ENCODE results near the gene CCL20.
"Not testable (repeated sequence)": the region's sequence is repeated elsewhere in the genome, so short reads cannot be mapped to it uniquely, and the experiment has no call there.

CCL20 gene, protein sequence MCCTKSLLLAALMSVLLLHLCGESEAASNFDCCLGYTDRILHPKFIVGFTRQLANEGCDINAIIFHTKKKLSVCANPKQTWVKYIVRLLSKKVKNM

DNA sequence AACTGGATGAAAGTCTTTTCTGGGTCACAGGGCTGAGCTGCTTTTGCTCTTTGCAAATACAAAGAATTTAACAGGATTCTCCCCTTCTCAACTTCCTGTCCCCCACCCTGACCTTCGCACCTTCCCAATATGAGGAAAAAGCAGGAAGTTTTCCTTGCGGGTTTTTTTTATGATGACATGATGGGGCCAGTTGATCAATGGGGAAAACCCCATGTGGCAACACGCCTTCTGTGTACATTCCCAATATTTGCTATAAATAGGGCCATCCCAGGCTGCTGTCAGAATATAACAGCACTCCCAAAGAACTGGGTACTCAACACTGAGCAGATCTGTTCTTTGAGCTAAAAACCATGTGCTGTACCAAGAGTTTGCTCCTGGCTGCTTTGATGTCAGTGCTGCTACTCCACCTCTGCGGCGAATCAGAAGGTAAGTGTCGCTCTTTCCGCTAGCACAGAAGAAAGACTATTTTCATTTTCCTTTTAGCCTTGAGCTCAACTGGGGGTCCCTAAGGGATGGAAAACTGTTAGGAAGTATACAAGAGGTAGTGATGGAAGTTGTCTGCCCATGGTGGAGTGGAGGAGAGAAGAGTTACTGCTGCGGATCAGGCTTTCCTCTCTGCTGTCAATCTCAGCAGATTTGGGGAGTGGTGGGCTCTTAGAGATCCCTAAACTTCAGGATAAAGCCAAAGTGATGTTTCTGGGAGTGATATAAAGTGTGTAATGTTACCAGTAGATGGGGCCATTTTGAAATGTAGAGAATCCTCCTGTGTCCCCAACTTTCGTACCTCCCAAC lies at the start of gene CCL20:
Gene CCL20, plus strand, starts transcription at position 281 of the 792 bp plus-strand sequence. Its CDS starts 70 bp downstream, at position 351.
- DNase-seq = no peak

DNA sequence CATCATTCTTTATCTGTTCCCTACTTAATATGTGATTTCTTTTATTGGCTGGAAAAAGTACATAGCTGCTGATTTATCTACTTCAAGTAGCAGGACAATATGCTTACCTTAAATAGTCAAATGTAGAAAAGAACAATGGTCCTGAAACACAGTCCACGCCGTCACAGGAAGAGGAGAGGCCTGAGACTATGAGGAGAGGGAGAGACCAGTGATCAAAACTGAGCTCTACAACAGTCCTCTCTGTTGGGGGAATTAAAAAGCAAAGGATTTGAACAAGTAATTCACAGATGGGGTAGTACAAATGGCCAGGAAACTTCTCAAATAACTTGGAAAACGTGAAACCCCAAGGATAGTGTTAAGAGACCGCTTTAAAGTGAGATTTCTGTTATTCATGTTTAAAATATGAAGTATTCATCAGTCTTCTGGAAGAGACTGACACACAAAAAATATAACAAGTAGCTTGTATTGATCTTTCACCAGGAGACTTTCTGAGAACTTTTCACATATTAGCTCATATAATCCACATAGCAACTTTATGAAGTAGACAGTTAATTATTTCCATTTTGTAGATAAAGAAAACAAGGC lies 47.8 kb upstream of the CCL20 start:
- DNase-seq = no peak

DNA sequence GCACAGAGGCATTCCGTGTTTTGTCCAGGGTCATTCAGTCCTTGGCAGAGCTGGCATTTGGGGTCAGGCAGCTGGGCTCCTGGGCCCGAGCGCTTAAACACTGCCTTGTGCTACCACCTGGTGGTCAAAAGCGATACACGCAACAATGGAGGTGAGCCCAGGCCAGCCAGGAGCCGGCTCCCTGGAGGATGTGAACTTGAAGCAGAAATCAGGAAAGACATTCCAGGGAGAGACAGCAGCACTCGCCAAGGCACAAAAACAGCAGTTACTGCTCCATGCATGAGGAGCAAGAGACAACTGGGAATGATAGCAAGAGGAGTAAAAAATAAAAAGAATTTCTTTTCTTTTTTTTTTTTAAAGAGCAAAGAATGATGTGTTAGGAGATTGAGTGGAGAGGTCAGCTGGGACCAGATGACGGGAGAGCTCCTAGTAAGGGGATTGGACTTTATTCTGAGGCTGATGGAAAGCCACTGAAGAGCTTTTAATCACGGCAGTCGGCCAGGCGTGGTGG lies 47.2 kb upstream of the CCL20 start:
- peak; percentile 13 to 46 (median 30) for DNase-seq

DNA sequence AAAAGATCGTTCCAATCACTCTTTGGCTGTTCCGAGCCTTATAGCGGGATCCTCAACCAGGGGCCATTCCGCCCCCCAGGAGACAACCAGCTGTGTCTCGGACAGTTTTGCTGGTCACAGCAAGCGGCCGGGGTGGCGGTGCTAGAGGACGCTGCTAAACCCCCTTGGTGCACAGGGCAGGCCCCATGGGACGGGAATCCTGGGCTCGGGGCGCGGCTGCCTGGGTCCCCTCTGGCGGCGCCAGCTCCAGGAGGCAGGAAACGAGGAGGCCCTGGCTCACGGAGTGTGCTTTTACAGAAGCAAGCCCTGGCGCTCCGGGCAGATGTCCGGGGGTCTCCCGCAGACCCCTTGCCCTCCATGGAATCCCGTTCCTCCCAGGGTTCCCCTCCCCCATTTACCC lies 45.8 kb upstream of the CCL20 start:
- DNase-seq = no peak

DNA sequence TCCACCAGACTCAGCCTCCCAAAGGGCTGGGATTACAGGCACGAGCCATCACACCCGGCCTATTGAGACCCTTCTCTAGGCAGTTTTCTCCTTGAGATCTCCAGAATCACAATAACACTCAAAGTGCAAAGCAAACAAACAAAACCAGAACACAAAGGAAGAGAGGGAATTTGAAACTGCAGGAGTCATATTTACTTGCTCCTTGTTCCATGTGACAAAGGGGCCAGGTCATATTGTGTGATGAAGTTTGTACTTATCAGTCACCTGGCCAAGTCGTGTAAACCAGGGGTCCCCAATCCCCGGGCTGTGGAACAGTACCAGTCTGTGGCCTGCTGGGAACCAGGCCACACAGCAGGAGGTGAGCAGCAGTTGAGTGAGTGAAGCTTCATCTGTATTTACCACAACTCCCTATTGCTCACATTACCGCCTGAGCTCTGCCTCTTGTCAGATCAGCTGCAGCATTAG lies 41.4 kb upstream of the CCL20 start:
- no peak for DNase-seq

DNA sequence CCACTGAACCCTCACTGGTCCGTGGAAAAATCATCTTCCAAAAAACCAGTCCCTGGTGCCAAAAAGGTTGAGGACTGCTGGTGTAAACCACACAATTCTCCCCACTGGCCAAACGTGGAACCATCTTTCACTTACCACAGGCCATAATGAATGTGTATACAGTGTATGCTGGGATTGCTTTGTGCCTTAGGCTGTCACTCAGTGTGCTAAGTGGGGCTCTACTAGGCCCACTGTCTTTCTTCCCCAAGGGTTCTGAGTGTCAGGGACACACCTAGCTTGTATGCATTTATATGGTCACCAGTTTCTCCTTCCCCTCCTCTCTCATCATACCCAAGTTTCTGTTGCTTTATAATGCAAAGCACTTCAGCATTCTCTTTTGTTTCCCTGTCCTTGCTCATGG lies 40.7 kb upstream of the CCL20 start:
- no peak for DNase-seq

DNA sequence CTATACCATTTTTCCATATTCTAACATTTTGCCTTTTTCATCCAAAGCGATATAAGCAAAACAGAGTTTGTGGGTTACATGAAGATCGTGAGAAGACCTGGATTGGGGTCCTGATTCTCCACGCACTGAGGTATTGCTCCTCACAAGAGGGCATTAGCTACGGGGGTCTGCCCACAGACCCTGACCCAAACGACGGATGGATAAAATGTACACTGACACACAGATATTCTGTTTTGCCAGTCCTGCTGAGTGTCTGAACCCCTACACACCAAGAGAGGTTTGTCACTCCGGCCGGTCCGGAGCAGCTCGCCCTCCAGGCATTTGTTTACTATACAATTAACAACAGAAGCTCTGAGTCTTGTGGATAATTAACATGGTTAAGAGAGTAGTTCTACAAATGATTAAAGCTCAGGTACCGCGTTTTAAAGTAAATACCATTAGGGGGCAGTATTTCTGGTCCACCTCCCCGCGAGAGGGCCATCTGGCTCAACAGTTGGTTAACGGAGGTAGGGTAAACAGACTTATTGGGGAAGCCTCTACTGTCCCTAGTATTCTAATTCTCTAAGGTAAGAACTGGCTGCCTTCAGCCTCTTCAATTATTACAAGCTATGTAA lies 39.5 kb upstream of the CCL20 start:
- no peak for DNase-seq

DNA sequence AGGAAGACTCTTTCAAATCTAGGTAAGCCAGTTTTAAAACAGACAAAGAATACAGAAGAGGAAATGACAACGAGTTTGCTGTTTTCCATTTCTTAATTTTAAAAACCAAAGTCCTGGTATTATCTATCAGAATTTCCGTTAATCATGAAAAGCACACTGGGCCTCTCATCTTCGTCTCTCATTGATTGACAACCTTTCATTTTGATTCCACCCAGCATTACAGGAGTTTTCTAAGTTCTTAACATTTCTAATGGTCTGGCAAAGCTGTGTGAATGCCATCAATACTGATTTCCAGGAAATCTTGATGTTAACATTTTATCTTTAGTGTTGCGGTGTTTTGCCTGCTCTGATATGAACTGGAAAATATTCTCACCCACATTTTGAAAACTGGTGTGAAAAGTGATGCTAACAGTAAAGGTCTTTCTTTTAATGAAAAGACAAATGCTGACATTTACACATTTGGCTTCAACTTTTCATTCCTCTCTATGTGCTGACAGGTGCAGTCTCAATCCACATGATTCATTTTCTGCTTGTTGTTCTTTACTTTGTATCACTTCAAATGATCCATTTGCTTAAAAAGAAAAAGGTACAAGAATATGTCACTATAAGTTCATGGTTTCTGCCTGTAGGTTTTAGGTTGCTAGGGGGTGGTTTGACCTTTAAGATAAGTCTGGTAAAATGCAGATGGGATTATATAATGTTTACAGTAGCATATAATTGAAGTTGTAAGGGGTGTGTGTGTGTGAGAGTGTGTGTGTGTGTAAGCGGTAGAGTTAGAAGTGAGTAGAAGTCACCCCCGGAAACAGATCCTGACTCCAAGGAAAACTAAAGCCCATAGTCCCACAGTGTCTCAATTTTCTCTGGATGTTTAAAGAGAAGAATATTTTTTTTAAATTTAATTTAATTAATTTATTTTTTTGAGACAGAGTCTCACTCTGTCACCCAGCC lies 38.5 kb upstream of the CCL20 start:
- DNase-seq = no peak

DNA sequence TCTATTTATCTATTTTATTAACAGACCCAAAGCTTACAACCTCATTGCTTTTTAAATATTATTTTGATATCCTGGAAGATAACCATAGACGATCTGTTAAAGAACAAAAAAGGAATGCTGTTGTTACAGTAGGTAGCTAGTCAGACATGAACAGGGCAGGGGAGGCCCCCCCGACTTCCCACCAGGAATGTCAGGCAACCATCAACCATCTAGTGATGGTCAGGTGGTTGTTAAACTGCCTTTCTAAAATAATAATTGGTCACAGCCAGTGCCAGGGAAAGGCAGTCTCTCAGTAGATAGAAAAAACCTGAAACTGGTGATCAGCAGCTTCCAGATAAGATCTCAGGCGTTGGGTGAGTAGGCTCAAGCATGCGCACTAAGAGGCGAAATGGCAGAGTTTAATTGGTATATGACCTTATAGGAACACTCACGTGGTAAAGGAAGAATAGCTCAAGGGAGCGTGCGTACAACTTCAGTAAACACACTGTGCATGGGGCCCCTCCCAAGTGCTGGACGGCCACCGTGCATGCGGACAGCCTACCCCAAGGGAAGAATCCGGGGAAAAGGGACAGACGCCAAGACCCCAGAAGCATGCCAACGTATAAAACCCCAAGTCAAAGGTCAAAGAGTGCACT lies 32.5 kb upstream of the CCL20 start:
- no peak for DNase-seq

DNA sequence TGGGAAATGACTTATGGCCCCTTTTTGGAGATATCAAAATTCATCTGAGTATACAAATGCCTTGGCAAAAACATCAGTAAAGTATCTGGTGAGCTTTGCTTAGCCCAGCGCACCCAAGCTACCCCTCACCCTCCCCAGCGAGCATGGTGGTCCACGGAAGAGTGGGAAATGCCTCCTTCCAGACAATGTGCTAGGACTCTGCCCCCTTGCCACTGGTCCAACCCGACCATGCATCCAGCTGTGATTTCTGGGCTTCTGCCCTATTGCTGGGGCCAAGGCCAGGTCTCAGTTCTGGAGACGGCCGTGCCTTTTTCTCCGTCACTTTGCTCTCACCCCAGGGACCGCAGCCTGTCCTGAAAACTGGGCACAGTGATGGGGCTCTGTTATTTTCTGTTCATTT lies 31.8 kb upstream of the CCL20 start:
- no peak for DNase-seq

DNA sequence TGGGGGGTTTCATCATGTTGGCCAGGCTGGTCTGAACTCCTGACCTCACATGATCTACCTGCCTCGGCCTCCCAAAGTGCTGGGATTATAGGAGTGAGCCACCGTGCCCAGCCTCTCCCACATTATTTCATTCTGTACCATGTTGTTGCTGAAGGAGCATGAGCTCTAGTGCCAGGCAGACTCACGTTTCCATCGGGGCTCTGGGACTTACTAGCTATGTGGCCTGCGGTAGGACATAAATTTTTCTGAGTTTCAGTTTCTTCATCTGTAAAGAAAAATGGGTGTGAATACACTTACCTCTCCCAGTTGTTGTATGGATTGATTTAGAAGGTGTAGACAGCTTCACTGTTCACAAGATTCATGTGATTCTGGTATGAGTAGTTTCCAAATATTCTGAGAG lies 30.8 kb upstream of the CCL20 start:
- no peak for DNase-seq

DNA sequence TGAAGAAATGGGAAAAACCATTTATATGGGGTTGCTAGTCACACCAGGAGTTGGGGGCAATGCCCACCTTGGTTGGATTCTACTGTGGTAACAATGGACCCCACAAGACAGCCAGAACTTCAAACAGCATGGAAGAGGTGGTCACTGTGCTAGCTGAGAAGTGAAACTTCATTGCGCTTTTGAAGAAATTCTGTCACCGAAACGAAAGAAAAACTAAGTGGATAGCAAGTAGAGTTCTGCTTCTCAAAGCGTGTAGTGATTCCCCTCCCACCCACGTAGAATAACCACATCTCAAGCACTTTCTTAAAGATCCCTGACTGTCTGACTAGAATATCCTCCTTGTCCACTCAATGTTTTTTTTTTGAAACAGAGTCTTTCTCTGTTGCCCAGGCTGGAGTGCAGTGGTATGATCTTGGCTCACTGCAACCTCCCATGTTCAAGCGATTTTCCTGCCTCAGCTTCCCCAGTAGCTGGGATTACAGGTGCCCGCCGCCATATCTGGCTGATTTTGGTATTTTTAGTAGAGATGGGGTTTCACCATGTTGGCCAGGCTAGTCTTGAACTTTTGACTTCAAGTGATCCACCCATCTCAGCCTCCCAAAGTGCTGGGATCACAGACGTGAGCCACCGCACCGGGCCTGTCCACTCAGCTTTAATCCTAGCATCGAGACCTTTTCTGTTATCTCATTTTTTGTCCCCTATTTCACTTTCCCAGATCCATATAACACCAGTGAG lies 30.1 kb upstream of the CCL20 start:
- DNase-seq = no peak

DNA sequence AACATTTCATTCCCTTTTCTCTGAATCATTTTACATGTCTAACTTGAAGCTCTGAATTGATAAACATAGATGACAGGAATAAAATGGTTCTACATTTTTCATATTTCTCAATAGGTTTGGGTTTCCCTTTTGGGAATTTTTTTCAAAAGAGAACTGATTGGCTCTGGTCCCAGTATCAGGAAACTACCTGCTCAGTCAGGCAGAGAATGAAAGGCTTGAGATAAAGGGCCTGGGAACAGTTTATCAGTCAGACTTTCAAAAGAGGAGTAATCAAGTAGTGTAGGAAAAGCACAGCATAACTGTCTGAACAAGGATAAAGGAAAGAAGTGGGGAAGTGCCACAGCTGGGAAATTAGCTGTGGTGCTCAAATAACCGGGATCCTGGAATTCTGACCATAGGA lies 28.3 kb upstream of the CCL20 start:
- DNase-seq = no peak

DNA sequence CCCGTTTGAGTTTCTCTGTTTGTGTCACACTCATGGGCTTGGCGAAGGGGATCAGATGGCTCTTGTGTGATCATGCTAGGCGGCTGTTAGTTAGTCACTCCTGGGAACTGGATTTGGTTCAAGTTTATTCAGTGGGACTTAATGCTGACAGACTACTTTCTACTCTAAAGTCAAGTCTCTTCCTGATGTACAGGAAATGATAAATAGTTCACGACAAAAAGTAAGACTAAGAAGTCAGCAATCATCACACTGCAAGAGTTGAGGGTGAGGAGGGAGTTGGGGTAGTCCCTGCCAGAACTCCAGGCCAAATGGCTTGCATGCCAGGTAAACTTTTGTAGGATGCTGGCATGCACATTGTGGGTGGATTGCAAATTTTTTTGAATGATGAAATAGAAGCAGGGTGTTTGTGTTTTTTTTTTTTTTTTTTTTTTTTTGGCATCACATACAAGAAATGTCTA lies 25.1 kb upstream of the CCL20 start:
- DNase-seq = no peak

DNA sequence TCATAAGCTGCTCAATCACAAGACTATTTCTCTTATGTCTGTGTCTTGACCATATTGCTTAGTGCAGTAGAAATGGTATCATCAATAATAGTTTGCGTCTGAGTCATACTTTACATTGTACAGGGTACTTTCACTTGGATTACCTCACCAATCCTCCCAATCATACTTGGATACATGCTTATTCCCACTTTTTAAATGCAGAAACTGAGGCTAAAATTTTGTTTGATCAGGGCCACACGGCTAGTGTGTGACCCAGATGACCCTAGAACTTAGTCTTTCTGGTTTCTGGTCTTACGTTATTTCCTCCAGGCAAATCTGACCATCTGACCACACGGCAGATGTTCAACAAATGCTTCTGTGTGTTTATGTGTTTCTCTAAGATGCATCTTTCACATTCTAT lies 23.8 kb upstream of the CCL20 start:
- DNase-seq = no peak

DNA sequence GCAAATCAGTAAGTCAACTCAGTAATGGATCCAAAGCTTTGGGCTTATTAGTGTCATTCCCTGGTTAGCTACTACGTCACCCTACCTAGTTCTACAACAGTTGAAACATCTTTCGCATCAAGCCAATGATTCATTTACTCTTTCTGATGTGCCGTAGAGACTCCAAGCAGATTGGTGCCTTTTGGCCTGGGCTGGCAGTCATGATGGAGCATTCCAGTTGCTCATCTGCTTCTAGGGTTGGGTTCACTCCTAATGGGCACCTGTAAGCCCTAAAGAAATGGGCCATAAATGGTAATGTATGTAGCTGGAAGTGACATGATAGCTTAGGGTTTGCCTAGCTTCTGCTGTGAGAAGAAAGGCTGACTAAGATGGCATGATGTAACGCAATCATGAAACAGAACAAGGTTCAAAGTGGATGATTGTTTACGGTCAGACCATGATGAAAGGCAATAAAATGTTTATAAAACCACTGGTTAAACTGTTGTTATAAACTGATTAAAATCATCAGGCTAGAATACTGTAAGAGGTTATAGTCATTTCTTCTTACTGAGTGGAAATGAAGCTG lies 20.4 kb upstream of the CCL20 start:
- DNase-seq = no peak

DNA sequence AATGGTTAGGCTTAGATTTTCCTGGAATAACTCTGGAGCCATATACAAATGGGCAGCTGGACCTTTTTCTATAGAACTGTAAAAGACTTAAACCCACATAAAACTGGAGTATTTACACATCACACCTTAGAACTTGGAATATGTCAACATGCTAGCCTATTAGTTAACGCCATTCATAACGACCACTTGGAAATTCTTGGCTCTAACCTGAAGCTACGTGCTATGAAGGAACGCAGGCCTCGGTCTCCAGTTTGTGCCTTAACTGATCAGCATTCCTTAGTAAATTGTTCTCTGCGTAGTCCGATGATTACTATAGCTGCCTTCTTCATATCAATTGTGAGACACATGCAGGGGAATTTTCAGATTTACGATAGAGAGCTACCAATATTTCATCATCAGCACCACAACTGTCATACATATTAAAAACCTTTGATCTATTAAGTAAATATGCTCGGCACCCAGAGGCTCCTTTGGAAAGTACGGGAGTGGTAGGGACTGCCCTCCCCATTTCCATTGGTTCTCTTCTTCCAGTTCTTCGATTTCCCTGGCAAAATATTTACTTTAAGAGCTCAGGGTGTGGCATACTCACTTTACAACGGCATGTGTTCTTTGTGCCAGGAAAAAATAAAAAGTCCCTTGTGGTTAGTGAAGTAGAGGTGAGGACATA lies 17.5 kb upstream of the CCL20 start:
- no peak for DNase-seq

DNA sequence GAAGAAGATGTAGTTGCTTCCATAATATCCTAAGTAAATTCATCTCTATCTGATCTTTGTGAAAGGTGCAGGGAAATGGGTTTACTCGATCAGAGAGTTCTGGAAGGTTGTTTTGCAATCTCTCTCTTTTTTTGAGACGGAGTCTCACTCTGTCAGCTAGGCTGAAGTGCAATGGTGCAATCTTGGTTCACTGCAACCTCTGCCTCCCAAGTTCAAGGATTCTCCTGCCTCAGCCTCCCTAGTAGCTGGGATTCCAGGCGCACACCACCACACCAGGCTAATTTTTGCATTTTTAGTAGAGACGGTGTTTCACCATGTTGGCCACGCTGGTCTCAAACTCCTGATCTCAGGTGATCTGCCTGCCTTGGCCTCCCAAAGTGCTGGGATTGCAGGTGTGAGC lies 16.9 kb upstream of the CCL20 start:
- not testable (repeated sequence) for DNase-seq

DNA sequence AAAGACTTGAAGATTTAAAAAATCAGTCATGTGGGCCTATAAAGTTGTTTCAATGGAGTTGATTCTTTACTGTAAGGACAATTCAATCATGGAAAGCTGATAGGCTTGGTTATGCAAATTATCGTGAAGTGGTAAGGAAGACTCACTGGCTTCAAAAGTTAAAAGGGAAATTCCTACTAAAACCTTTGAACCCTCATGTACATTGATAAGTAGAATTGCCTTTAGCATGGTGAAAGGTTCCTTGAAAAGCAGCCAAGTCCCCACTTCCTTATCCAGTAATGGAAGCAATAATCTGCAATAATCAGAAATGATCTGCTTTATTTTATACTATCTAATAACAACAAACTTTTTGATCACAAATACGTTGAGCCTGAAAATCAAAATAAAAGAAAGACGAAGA lies 14.4 kb upstream of the CCL20 start:
- no peak for DNase-seq

DNA sequence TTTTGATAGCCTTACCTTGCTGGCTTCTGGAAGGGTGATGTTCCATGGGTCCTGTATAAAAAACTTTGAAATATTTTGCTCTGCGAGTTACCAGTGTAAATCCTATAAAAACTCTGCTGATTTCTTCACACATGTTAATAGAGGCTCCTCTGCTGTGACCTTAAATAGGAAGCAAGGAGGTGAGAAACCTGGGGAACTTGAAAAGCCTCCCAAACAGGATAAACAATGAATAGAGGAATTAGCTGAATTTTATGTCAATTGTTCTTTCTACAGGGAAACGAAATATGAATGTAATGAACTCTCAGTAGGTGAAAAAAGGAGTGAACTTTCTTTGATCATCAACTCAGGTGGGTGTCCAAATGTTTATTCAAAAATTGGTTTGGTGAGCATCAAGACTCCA lies 10.8 kb upstream of the CCL20 start:
- DNase-seq = no peak
